NB4 (cell line): Measurements from ENCODE around the gene S100A1.

Experiments
- POLR2A ChIP-seq: IDR thresholded peaks from 2 replicates; pipeline ENCODE4 v1.6.1; 2011; ENCODE audit warnings: mild to moderate bottlenecking; ENCODE audit not compliant: insufficient read length; ENCODE audit errors: extremely low read depth
- TF ChIP-seq, protein P1 (sequence below): IDR thresholded peaks from 2 replicates; pipeline ENCODE4 v1.6.1; 2011; ENCODE audit warnings: low read depth, low read length
- TF ChIP-seq, protein P2 (sequence below): IDR thresholded peaks from one replicate; pipeline ENCODE4 v1.5.1; 2012; ENCODE audit warnings: low read depth, low read length

DNA sequence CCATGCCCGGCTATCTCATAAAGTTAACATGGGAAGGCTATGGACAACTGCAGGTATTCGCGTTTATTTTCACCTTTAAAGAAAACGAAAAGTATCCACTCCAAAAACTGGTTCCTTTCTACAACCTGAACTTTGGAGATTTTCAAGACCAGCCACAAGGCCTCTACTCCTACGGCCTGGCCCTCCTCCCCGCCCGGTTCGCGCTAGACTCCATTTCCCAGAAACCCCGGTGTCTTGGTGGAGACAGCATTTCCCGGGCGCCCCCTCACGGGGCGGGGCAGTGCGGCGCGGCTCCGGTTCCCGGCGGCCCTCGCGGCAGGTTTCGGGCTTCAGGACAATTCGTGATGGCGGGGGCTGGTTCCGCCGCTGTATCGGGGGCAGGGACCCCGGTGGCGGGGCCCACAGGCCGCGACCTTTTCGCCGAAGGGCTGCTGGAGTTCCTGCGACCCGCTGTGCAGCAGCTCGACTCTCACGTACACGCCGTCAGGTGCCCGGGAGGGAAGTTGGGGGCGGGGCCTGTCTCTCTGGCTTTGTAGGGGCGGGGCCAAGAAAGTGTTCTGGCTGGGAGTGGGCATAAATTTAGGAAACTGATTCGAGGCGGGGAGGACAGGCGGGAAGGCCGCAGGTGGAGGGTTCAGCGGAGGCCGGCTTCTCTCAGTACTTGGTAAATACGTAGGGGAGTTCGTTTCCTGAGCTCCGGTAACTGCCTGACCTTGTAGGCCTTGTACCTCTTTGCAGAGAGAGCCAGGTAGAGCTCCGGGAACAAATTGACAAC lies 30.4 kb downstream of the S100A1 start, which contains the start of gene SNAPIN:
- peak; percentile 64 for TF ChIP-seq POLR2A
- TF ChIP-seq, protein P1, sequence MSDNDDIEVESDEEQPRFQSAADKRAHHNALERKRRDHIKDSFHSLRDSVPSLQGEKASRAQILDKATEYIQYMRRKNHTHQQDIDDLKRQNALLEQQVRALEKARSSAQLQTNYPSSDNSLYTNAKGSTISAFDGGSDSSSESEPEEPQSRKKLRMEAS = peak; percentile 42; the same call in 1 of the 2 replicates
- TF ChIP-seq, protein P2, sequence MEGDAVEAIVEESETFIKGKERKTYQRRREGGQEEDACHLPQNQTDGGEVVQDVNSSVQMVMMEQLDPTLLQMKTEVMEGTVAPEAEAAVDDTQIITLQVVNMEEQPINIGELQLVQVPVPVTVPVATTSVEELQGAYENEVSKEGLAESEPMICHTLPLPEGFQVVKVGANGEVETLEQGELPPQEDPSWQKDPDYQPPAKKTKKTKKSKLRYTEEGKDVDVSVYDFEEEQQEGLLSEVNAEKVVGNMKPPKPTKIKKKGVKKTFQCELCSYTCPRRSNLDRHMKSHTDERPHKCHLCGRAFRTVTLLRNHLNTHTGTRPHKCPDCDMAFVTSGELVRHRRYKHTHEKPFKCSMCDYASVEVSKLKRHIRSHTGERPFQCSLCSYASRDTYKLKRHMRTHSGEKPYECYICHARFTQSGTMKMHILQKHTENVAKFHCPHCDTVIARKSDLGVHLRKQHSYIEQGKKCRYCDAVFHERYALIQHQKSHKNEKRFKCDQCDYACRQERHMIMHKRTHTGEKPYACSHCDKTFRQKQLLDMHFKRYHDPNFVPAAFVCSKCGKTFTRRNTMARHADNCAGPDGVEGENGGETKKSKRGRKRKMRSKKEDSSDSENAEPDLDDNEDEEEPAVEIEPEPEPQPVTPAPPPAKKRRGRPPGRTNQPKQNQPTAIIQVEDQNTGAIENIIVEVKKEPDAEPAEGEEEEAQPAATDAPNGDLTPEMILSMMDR = no peak
